ENCODE results near the gene WDR49. TPM values are rescaled to one million over a fixed set of nuclear protein-coding genes. Genes with fewer than 3 reads are reported as not detected.

WDR49 gene
- total RNA-seq, 1 donor from 2014 or later = 2.2 TPM

DNA sequence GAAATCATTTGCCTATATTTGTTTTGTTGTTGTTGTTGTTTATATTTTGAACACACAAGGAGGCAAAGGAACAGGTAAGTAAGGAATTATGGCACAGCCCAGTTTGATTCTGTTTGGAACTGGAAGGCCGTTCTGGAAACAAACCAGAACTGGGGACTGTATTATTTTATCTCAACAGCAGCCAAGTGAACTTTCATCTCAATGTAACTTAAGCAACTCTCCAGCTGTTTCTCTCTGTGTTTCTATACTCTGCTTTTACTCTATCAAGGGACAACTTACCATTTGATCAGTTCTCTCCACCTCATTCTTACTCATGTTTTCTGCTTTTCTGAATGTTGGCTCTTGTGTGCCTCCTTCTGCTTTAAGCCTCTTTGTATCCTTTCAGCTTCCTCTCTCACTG, 16.0 kb upstream of the WDR49 start:
- no peak overlapping the region for H3K27ac ChIP-seq
- no peaks in the 10 kb centered on the region for H3K27me3 ChIP-seq
- intact Hi-C loops (cut with DNase I) = no loop called here
- TF ChIP-seq CTCF (IDR thresholded peaks at IDR 0.05) (no peak), POLR2AphosphoS5 (IDR thresholded peaks at IDR 0.05; ENCODE audit: insufficient read depth in 1 of 2, low read depth in 1 of 2) (no peak), POLR2A (IDR thresholded peaks at IDR 0.05) (no peak)
- H3K4me1 ChIP-seq = no peaks in the 10 kb centered on the region
- no peak overlapping the region for H3K4me3 ChIP-seq
- H3K36me3 ChIP-seq = peaks cover 0 to 7% of the 10 kb centered on the region in 2 donors
- no peak for DNase-seq (ENCODE audit: extremely low spot score in 2 of 2)
- H3K9me3 ChIP-seq = no peaks in the 10 kb centered on the region

DNA sequence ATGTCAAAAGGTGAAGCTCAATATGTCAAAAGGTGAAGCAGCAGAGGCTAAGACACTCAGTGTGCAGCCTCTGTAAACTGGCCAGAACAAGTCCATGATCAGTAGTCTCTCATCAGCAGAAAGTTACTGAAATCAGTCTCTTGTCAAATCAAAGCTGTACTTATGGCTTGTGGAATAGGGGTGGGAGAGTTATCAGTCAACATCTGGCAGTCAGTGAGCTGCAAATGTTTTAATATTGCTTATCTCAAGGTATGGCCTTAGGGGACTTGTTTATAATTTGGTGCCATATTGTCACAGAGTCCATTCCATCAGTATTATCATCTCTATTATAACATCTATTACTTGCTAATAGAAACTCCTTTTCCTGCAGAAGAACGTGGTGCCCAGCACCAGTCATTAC, 14.9 kb upstream of the WDR49 start:
- intact Hi-C loops (cut with DNase I) = no loop called here
- DNase-seq (ENCODE audit: extremely low spot score in 2 of 2) = no peak
- no peaks in the 10 kb centered on the region for H3K36me3 ChIP-seq

DNA sequence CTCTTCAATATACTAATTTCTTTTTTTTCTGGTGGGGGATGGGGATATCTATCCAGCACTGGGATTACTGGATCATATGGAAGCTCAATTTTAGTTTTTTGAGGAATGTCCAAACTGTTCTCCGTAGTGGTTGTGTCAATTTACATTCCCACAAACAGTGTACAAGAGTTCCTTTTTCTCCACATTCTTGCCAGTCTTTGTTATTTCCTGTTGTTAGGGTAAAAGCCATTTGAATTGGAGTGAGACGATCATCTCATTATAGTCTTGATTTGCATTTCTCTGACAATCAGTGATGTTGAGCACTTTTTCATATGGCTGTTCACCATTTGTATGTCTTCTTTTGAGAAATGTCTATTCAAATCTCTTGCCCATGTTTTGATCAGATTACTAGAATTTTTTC, 12.8 kb upstream of the WDR49 start:
- DNase-seq (ENCODE audit: extremely low spot score in 2 of 2) = no peak
- intact Hi-C loops (cut with DNase I) = no loop called here
- Histone ChIP-seq H3K4me1 (no peaks in the 10 kb centered on the region), H3K27ac (no peak overlapping the region), H3K36me3 (no peaks in the 10 kb centered on the region), H3K4me3 (no peak overlapping the region), H3K9me3 (no peaks in the 10 kb centered on the region), H3K27me3 (no peaks in the 10 kb centered on the region)
- TF ChIP-seq POLR2A (IDR thresholded peaks at IDR 0.05) = no peak

More for the DNA sequence above, 14.9 kb upstream of the WDR49 start:
- no peaks in the 10 kb centered on the region for H3K9me3 ChIP-seq
- no peak overlapping the region for H3K27ac ChIP-seq
- no peaks in the 10 kb centered on the region for H3K4me1 ChIP-seq
- H3K27me3 ChIP-seq = no peaks in the 10 kb centered on the region
- no peak for TF ChIP-seq POLR2A (IDR thresholded peaks at IDR 0.05)
- no peak for TF ChIP-seq CTCF (IDR thresholded peaks at IDR 0.05)
- no peak for TF ChIP-seq POLR2AphosphoS5 (IDR thresholded peaks at IDR 0.05; ENCODE audit: insufficient read depth in 1 of 2, low read depth in 1 of 2)
- H3K4me3 ChIP-seq = no peak overlapping the region

- Histone ChIP-seq H3K9me3 (no peaks in the 10 kb centered on the region), H3K27me3 (no peaks in the 10 kb centered on the region), H3K36me3 (no peaks in the 10 kb centered on the region), H3K27ac (no peak overlapping the region), H3K4me1 (no peaks in the 10 kb centered on the region), H3K4me3 (no peak overlapping the region)
- intact Hi-C loops (cut with DNase I) = no loop called here
- no peak for TF ChIP-seq CTCF (IDR thresholded peaks at IDR 0.05)
- no peak for TF ChIP-seq POLR2AphosphoS5 (IDR thresholded peaks at IDR 0.05; ENCODE audit: insufficient read depth in 1 of 2, low read depth in 1 of 2)
- no peak for TF ChIP-seq POLR2A (IDR thresholded peaks at IDR 0.05)
- DNase-seq (ENCODE audit: extremely low spot score in 2 of 2) = no peak
Measured at GRCh38 chr3:167662919-167663400, 9.2 kb upstream of the WDR49 start.

GRCh38 chr3:167657684-167658225, 4.0 kb upstream of the WDR49 start:
- Histone ChIP-seq H3K4me3 (no peak overlapping the region), H3K36me3 (no peaks in the 10 kb centered on the region), H3K4me1 (no peaks in the 10 kb centered on the region), H3K9me3 (no peaks in the 10 kb centered on the region), H3K27ac (no peak overlapping the region), H3K27me3 (no peaks in the 10 kb centered on the region)
- DNase-seq (ENCODE audit: extremely low spot score in 2 of 2) = no peak
- intact Hi-C loops (cut with DNase I) = no loop called here
- TF ChIP-seq CTCF (IDR thresholded peaks at IDR 0.05) (no peak), POLR2A (IDR thresholded peaks at IDR 0.05) (no peak), POLR2AphosphoS5 (IDR thresholded peaks at IDR 0.05; ENCODE audit: insufficient read depth in 1 of 2, low read depth in 1 of 2) (no peak)

Data from vagina (tissue), 2 donors.